WTC11 (cell line): ENCODE results near the gene CCDC15. TPM values are rescaled to one million over a fixed set of nuclear protein-coding genes. Genes with fewer than 3 reads are reported as not detected.

Source experiments
- ATAC-seq: fragments of 200-7000 bp; cut with Tn5 transposase; 2 replicates; pipeline ENCODE4 v1.10.0; 2021; ENCODE audit warnings: mild to moderate bottlenecking, moderate library complexity
- CTCF ChIA-PET: fragments of 300-600 bp; sonication (Branson Sonifier 250); formaldehyde crosslinking; loops from one replicate; lab custom pipeline; 2021; ENCODE audit warnings: antibody characterized with exemption; lab: Charles Lee
- POLR2A ChIA-PET: fragments of 350-600 bp; sonication (Branson Sonifier 250); formaldehyde crosslinking; loops from one replicate; lab custom pipeline; 2021; ENCODE audit warnings: antibody characterized with exemption; lab: Charles Lee
- DNase-seq: peaks from one replicate; pipeline ENCODE4 v3.0.0; 2021; ENCODE audit warnings: low spot score
- H3K27ac Mint-ChIP-seq: 2 replicates; pipeline ENCODE4 v1.8.0; 2021; ENCODE audit warnings: mixed read lengths
- H3K27me3 Mint-ChIP-seq: 2 replicates; pipeline ENCODE4 v1.8.0; 2021; ENCODE audit warnings: low read depth, mild to moderate bottlenecking, moderate library complexity, mixed read lengths
- H3K36me3 Mint-ChIP-seq: 2 replicates; pipeline ENCODE4 v1.8.0; 2021; ENCODE audit warnings: mixed read lengths
- H3K4me1 Mint-ChIP-seq: 2 replicates; pipeline ENCODE4 v1.8.0; 2022; ENCODE audit warnings: mixed read lengths
- H3K4me3 Mint-ChIP-seq: 2 replicates; pipeline ENCODE4 v1.8.0; 2021; ENCODE audit warnings: mild to moderate bottlenecking, moderate library complexity, mixed read lengths
- H3K9me3 Mint-ChIP-seq: 2 replicates; pipeline ENCODE4 v1.8.0; 2021; ENCODE audit warnings: mixed read lengths
- E2F5 ChIP-seq: sonication (generic); formaldehyde crosslinking; IDR thresholded peaks from 2 replicates; pipeline ENCODE4 v1.8.1; 2022; ENCODE audit warnings: mild to moderate bottlenecking, moderate library complexity, missing genetic modification reagents
- ELF4 ChIP-seq: sonication (generic); formaldehyde crosslinking; IDR thresholded peaks from 2 replicates; pipeline ENCODE4 v1.8.1; 2022; ENCODE audit warnings: low read depth, mild to moderate bottlenecking, moderate library complexity, missing genetic modification reagents
- ETV6 ChIP-seq: sonication (generic); formaldehyde crosslinking; IDR thresholded peaks from 2 replicates; pipeline ENCODE4 v1.8.1; 2022; ENCODE audit warnings: mild to moderate bottlenecking, missing genetic modification reagents
- FOXK1 ChIP-seq: sonication (generic); formaldehyde crosslinking; IDR thresholded peaks from 2 replicates; pipeline ENCODE4 v1.8.0; 2022; ENCODE audit warnings: mild to moderate bottlenecking, moderate library complexity, missing genetic modification reagents
- FOXP1 ChIP-seq: sonication (generic); formaldehyde crosslinking; IDR thresholded peaks from 2 replicates; pipeline ENCODE4 v1.8.0; 2022; ENCODE audit warnings: missing genetic modification reagents, mild to moderate bottlenecking, moderate library complexity, borderline replicate concordance
- GABPB1 ChIP-seq: sonication (generic); formaldehyde crosslinking; IDR thresholded peaks from 2 replicates; pipeline ENCODE4 v1.8.1; 2023; ENCODE audit warnings: mild to moderate bottlenecking, missing genetic modification reagents
- HMGA2 ChIP-seq: fragments of 250-450 bp; sonication (Bioruptor Pico); IDR thresholded peaks from 2 replicates; pipeline ENCODE4 v1.4.0; 2021; ENCODE audit warnings: mild to moderate bottlenecking, moderate library complexity
- IRF1 ChIP-seq: sonication (generic); formaldehyde crosslinking; IDR thresholded peaks from 2 replicates; pipeline ENCODE4 v1.8.0; 2023; ENCODE audit warnings: missing genetic modification reagents
- MLX ChIP-seq: sonication (generic); formaldehyde crosslinking; IDR thresholded peaks from 2 replicates; pipeline ENCODE4 v1.8.1; 2023; ENCODE audit warnings: mild to moderate bottlenecking, missing genetic modification reagents, moderate library complexity
- NFATC4 ChIP-seq: fragments of 250-450 bp; sonication (Bioruptor Pico); IDR thresholded peaks from 2 replicates; pipeline ENCODE4 v1.9.0; 2021; ENCODE audit warnings: mild to moderate bottlenecking
- PRDM15 ChIP-seq: sonication (generic); formaldehyde crosslinking; IDR thresholded peaks from 2 replicates; pipeline ENCODE4 v1.8.0; 2022; ENCODE audit warnings: missing genetic modification reagents
- TEAD1 ChIP-seq: sonication (generic); formaldehyde crosslinking; IDR thresholded peaks from 2 replicates; pipeline ENCODE4 v1.8.0; 2022; ENCODE audit warnings: mild to moderate bottlenecking, missing genetic modification reagents
- TEAD4 ChIP-seq: sonication (generic); formaldehyde crosslinking; IDR thresholded peaks from 2 replicates; pipeline ENCODE4 v1.8.0; 2022; ENCODE audit warnings: mild to moderate bottlenecking, missing genetic modification reagents
- ZNF281 ChIP-seq: sonication (generic); formaldehyde crosslinking; IDR thresholded peaks from 2 replicates; pipeline ENCODE4 v1.8.0; 2023; ENCODE audit warnings: mild to moderate bottlenecking, missing genetic modification reagents
- ZNF317 ChIP-seq: sonication (generic); formaldehyde crosslinking; IDR thresholded peaks from 2 replicates; pipeline ENCODE4 v1.8.1; 2023; ENCODE audit warnings: low read depth, mild to moderate bottlenecking, moderate library complexity, missing genetic modification reagents, borderline replicate concordance
- ZNF423 ChIP-seq: fragments of 250-450 bp; sonication (Bioruptor Pico); IDR thresholded peaks from 2 replicates; pipeline ENCODE4 v2.1.2; 2022; ENCODE audit warnings: mild to moderate bottlenecking, moderate library complexity
- ZNF532 ChIP-seq: fragments of 250-450 bp; sonication (Bioruptor Pico); IDR thresholded peaks from 2 replicates; pipeline ENCODE4 v1.9.0; 2021; ENCODE audit warnings: mild to moderate bottlenecking, borderline replicate concordance
- total RNA-seq: library from RNA; stranded (reverse); gene quantifications from 3 replicates; pipeline ENCODE4 v1.2.3, GENCODE V29; 2021

The CCDC15 gene
- total RNA-seq, 1 experiment from 2014 or later: 2.4 TPM

DNA sequence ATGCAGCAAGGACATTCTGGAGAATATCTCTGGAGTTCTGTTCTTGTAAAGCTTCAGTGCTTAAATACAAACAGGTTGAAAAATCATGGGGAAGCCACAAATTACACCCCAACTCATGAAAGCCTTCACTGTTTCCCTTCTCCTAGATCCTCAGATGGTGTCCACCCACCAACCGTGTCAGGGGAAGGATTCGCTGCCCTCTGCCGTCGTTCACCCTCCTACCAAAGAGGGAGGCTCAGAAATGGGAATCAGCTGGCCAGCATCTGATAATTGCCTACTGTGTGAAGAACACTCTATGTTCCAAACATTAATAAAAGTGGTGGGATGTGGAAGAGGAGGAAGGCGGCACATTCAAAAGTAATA is 10.8 kb upstream of the CCDC15 start:
- no peak for TF ChIP-seq NFATC4 (CRISPR knock-in tag)
- TF ChIP-seq ELF4 (CRISPR knock-in tag): no peak
- Mint-ChIP-seq H3K4me1 (0 out of 2 replicates have a peak, but pooled peaks cover 2% of the 10 kb centered on the region), H3K4me3 (no peak overlapping the region), H3K27me3 (peaks cover 22% of the 10 kb centered on the region), H3K36me3 (peaks cover under 1% of the 10 kb centered on the region; the same call in 1 of the 2 replicates), H3K9me3 (peaks cover 6% of the 10 kb centered on the region), H3K27ac (no peak overlapping the region)
- DNase-seq (no peak), ATAC-seq (no peak)
- POLR2A ChIA-PET: no interaction called here
- CTCF ChIA-PET: interaction anchor here (0.6 to 1.5 kb wide), 2 partner anchors 8 to 51 kb away, joined by 3 to 8 read pairs; no protein-coding TSS in a partner anchor

DNA sequence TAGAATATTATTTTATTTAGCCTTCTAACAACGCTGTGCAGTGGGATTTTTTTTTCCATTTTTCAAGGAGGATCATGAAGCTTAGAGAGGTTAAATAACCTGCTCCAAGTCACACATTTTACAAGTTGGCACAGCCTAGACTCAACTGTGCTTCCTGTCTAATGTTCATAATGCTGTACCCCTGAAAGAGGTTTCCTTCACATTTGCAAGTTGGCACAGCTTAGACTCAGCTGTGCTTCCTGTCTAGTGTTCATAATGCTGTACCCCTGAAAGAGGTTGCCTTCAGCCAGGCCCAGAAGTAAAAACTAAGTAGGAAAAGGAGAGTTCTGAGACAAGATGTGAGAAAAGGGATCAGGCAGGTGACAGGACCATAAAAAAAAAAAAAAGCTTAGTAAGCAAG is 10.3 kb upstream of the CCDC15 start:
- ChIA-PET POLR2A (no interaction called here), CTCF (interaction anchor here (0.6 to 1.5 kb wide), 2 partner anchors 9 to 51 kb away, joined by 3 to 8 read pairs; no protein-coding TSS in a partner anchor)
- Mint-ChIP-seq H3K36me3 (peaks cover 5% of the 10 kb centered on the region; the same call in 1 of the 2 replicates), H3K27ac (no peak overlapping the region), H3K27me3 (peaks cover 27% of the 10 kb centered on the region), H3K9me3 (peaks cover 11% of the 10 kb centered on the region), H3K4me3 (no peak overlapping the region), H3K4me1 (0 out of 2 replicates have a peak, but pooled peaks cover 2% of the 10 kb centered on the region)
- TF ChIP-seq ZNF423: no peak
- no peak for TF ChIP-seq GABPB1
- no peak for TF ChIP-seq IRF1 (CRISPR knock-in tag)
- no peak for TF ChIP-seq HMGA2 (CRISPR knock-in tag)
- TF ChIP-seq TEAD4: no peak
- no peak for TF ChIP-seq MLX (CRISPR knock-in tag)
- no peak for TF ChIP-seq TEAD1 (CRISPR knock-in tag)
- no peak for TF ChIP-seq ZNF532 (CRISPR knock-in tag)
- TF ChIP-seq FOXK1 (CRISPR knock-in tag): no peak
- TF ChIP-seq PRDM15 (CRISPR knock-in tag): no peak
- TF ChIP-seq ETV6: no peak
- no peak for TF ChIP-seq E2F5
- TF ChIP-seq ZNF317 (CRISPR knock-in tag): no peak
- TF ChIP-seq ZNF281 (CRISPR knock-in tag): no peak
- no peak for TF ChIP-seq FOXP1 (CRISPR knock-in tag)
- no peak for DNase-seq
- no peak for ATAC-seq
